GM12878 (cell line): ENCODE measurements around the gene MAML2. TPM values are rescaled to one million over a fixed set of nuclear protein-coding genes. Genes with fewer than 3 reads are reported as not detected.

Experiments used
- ATAC-seq: fragments of 200-7000 bp; cut with Tn5 transposase; 3 replicates; pipeline ENCODE4 v1.9.1; 2020; ENCODE audit warnings: mild to moderate bottlenecking, moderate library complexity
- BruUV-seq: library from RNA; stranded (reverse); fragments of 400-500 nt; replicated peaks from 2 replicates; lab custom pipeline; 2021; lab: Mats Ljungman, UMichigan
- CTCF ChIA-PET: fragments of 300-600 bp; sonication (Branson Sonifier 250); formaldehyde crosslinking; extraction: SDS; loops from one replicate; lab custom pipeline; 2021; ENCODE audit warnings: inconsistent platforms; lab: Yijun Ruan, JAX
- POLR2A ChIA-PET: fragments of 350-600 bp; formaldehyde crosslinking; extraction: SDS; loops from one replicate; lab custom pipeline; 2021; ENCODE audit warnings: inconsistent platforms; lab: Charles Lee
- RAD21 ChIA-PET: fragments of 300-600 bp; sonication (Branson Sonifier 250); formaldehyde crosslinking; loops from one replicate; lab custom pipeline; 2023; ENCODE audit warnings: antibody characterized with exemption; ENCODE audit not compliant: unreplicated experiment; lab: Charles Lee
- SMC1A ChIA-PET: fragments of 300-600 bp; sonication (Branson Sonifier 250); formaldehyde crosslinking; loops from one replicate; lab custom pipeline; 2023; ENCODE audit not compliant: unreplicated experiment, uncharacterized antibody; lab: Charles Lee
- DNase-seq: peaks from one replicate; pipeline ENCODE4 v3.0.0-alpha.2; 2011; ENCODE audit warnings: low read depth, low spot score
- FAIRE-seq: peaks from 3 replicates; lab custom pipeline; 2011; peaks lifted over from hg19 to GRCh38; lab: Jason Lieb, UNC
- H2AFZ ChIP-seq: 2 replicates; pipeline ENCODE4 v1.6.0; 2011; ENCODE audit warnings: low read depth, low read length, control low read depth; ENCODE audit not compliant: control insufficient read depth
- H3K27ac ChIP-seq: 2 replicates; pipeline ENCODE4 v1.5.1; 2011; ENCODE audit warnings: control low read depth; ENCODE audit not compliant: control insufficient read depth, insufficient read depth
- H3K27me3 ChIP-seq, 2 experiments: replicated peaks in 1 of 2; 2 replicates each; pipeline versions ENCODE4 v1.6.0 to v1.6.1; 2011; ENCODE audit warnings: low read length in 1 of 2; ENCODE audit not compliant: control insufficient read depth in 2 of 2, insufficient read depth in 2 of 2
- H3K36me3 ChIP-seq, 2 experiments: 2 replicates each; pipeline ENCODE4 v1.5.1; 2011; ENCODE audit warnings: low read length in 1 of 2; ENCODE audit not compliant: control insufficient read depth in 2 of 2, insufficient read depth in 2 of 2
- H3K4me1 ChIP-seq: 2 replicates; pipeline ENCODE4 v1.6.1; 2011; ENCODE audit warnings: mild to moderate bottlenecking, low read length, moderate library complexity, mixed read lengths; ENCODE audit not compliant: control insufficient read depth, insufficient read depth
- H3K4me2 ChIP-seq: 2 replicates; pipeline ENCODE4 v1.6.0; 2011; ENCODE audit warnings: control low read depth; ENCODE audit not compliant: control insufficient read depth, insufficient read depth
- H3K4me3 ChIP-seq: fragments of 200-600 bp; sonication (generic); 2 replicates; pipeline ENCODE4 v1.5.1; 2016
- H3K79me2 ChIP-seq: 2 replicates; pipeline ENCODE4 v1.6.0; 2011; ENCODE audit warnings: low read length; ENCODE audit not compliant: control insufficient read depth, insufficient read depth
- H3K9ac ChIP-seq: 2 replicates; pipeline ENCODE4 v1.8.0; 2011; ENCODE audit warnings: low read length, control low read depth, mixed read lengths; ENCODE audit not compliant: control insufficient read depth, insufficient read depth
- H3K9me3 ChIP-seq: replicated peaks from 3 replicates; pipeline ENCODE4 v1.5.1; 2011; ENCODE audit warnings: mild to moderate bottlenecking, low read length; ENCODE audit not compliant: control insufficient read depth, insufficient read depth
- H4K20me1 ChIP-seq: 2 replicates; pipeline ENCODE4 v1.6.0; 2011; ENCODE audit not compliant: control insufficient read depth, insufficient read depth
- HDAC2 ChIP-seq: fragments of 200-600 bp; sonication (generic); IDR thresholded peaks from 2 replicates; pipeline ENCODE4 v1.6.1; 2017
- MYC ChIP-seq: IDR thresholded peaks from 2 replicates; pipeline ENCODE4 v1.6.1; 2011; ENCODE audit warnings: mild to moderate bottlenecking, low read length, moderate library complexity, inconsistent platforms; ENCODE audit not compliant: insufficient read depth, insufficient replicate concordance, insufficient read length, severe bottlenecking
- NFIC ChIP-seq: IDR thresholded peaks from 2 replicates; pipeline ENCODE4 v1.6.1; 2012; ENCODE audit warnings: low read depth, mild to moderate bottlenecking, inconsistent platforms, low read length, moderate library complexity
- NFXL1 ChIP-seq: fragments of 450-650 bp; IDR thresholded peaks from 2 replicates; pipeline ENCODE4 v1.6.1; 2017; ENCODE audit warnings: antibody characterized with exemption, mild to moderate bottlenecking, borderline replicate concordance
- TBL1XR1 ChIP-seq: IDR thresholded peaks from 2 replicates; pipeline ENCODE4 v1.6.1; 2012; ENCODE audit warnings: low read depth, low read length, improper control_type of control experiment
- TCF3 ChIP-seq: IDR thresholded peaks from 2 replicates; pipeline ENCODE4 v1.6.1; 2012; ENCODE audit warnings: low read depth, mild to moderate bottlenecking, low read length, borderline replicate concordance; ENCODE audit not compliant: insufficient read depth
- WGBS: methylation state at CpG from one replicate; pipeline ENCODE4 v1.1.6; 2016; ENCODE audit warnings: low lambda C conversion rate; ENCODE audit not compliant: insufficient replicate concordance, insufficient coverage; ENCODE audit errors: missing lambda C conversion rate; 5-methylcytosine and 5-hydroxymethylcytosine counted together
- in situ Hi-C: fragments of 300-500 bp; cut with MboI; formaldehyde crosslinking; loops from 9 replicates; pipeline ENCODE4 v1.14.3; 2018; ENCODE audit warnings: mixed read lengths
- intact Hi-C: fragments of 100-400 bp; cut with micrococcal nuclease; formaldehyde crosslinking; loops from one replicate; pipeline ENCODE4 v1.14.2; 2022; ENCODE audit not compliant: unreplicated experiment
- polyA plus RNA-seq, 11 experiments: library from polyadenylated mRNA; depleted of rRNA in 4 of 11; unstranded in 6 of 11; stranded (reverse) in 5 of 11; fragments of >200 nt; fragmentation: Nextera tagmentation in 4 of 11; fragmentation: Illumina TruSeq in 1 of 11; extraction: Ambion mirVana in 4 of 11; extraction: Trizol in 1 of 11; gene quantifications; 1 replicate in 1 of 11; 2 replicates in 10 of 11; pipeline versions ENCODE4 v1.2.1 to v1.2.3, GENCODE V29; 2011 to 2016; ENCODE audit warnings: inconsistent platforms in 2 of 11, missing spikeins in 2 of 11, low read depth in 1 of 11
- total RNA-seq, 4 experiments: library from RNA; depleted of rRNA in 3 of 4; stranded (reverse); fragments of >200 nt in 3 of 4; fragmentation: Illumina TruSeq in 1 of 4; extraction: Trizol in 1 of 4; gene quantifications; 2 replicates each; pipeline versions ENCODE4 v1.2.1 to v1.2.3, GENCODE V29; 2013 to 2021
- TF ChIP-seq, protein P1 (sequence below): fragments of 450-650 bp; IDR thresholded peaks from 2 replicates; pipeline ENCODE4 v1.6.1; 2016; ENCODE audit warnings: mild to moderate bottlenecking
- TF ChIP-seq, protein P2 (sequence below): IDR thresholded peaks from 2 replicates; pipeline ENCODE4 v1.6.1; 2011; ENCODE audit warnings: mild to moderate bottlenecking, low read depth, low read length, moderate library complexity; ENCODE audit not compliant: insufficient replicate concordance

The MAML2 gene
- total and polyA plus RNA-seq, 10 of the 15 experiments (the other 5 are each of a cell fraction or from before 2014, with no cell fraction given) = 2.5 to 15.1 (median 12.0) TPM

DNA sequence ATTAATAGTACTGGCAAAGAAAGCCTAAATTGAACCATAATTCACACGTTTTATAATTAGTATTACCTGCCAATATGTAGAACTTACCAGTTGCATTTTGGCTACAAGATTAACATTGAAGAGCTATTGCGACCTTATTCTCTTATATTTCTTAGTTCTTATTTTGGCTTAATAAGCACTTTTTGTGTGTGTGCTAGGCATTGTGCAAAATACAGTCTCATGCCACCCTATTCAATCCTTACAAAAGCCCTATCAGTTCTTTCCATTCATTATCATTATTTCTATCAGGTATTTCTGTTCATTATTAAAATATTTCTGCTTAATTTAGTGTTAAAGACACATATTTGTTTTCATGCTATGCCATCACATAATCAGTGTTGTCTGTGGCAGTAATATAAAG is 41.2 kb downstream of the MAML2 start:
- Histone ChIP-seq H3K27ac (no peak overlapping the region), H3K9me3 (no peaks in the 10 kb centered on the region), H4K20me1 (no peaks in the 10 kb centered on the region; the same call in 1 of the 2 replicates), H3K36me3 (0 out of 4 replicates have a peak, but pooled peaks cover 0 to 3% of the 10 kb centered on the region in 2 experiments), H3K9ac (no peak overlapping the region), H2AFZ (no peak overlapping the region), H3K4me1 (no peaks in the 10 kb centered on the region; the same call in 1 of the 2 replicates), H3K4me3 (no peak overlapping the region), H3K27me3 (no peaks in the 10 kb centered on the region), H3K79me2 (peaks cover 41% of the 10 kb centered on the region), H3K4me2 (no peak overlapping the region)
- FAIRE-seq = no peak
- ChIA-PET RAD21 (no interaction called here), CTCF (no interaction called here), SMC1A (interaction anchor here (10.4 kb wide), 1 partner anchor 37 kb away, joined by 101 read pairs; the partner anchor contains the start of gene MAML2), POLR2A (no interaction called here)
- in situ Hi-C loops = no loop called here
- TF ChIP-seq NFXL1 (no peak), NFIC (no peak), HDAC2 (no peak)
- DNase-seq = no peak
- intact Hi-C loops = no loop called here
- no peak for ATAC-seq
- BruUV-seq = no TSS peak
- 68% methylated on average over 2 of the region's 2 CpGs for WGBS

DNA sequence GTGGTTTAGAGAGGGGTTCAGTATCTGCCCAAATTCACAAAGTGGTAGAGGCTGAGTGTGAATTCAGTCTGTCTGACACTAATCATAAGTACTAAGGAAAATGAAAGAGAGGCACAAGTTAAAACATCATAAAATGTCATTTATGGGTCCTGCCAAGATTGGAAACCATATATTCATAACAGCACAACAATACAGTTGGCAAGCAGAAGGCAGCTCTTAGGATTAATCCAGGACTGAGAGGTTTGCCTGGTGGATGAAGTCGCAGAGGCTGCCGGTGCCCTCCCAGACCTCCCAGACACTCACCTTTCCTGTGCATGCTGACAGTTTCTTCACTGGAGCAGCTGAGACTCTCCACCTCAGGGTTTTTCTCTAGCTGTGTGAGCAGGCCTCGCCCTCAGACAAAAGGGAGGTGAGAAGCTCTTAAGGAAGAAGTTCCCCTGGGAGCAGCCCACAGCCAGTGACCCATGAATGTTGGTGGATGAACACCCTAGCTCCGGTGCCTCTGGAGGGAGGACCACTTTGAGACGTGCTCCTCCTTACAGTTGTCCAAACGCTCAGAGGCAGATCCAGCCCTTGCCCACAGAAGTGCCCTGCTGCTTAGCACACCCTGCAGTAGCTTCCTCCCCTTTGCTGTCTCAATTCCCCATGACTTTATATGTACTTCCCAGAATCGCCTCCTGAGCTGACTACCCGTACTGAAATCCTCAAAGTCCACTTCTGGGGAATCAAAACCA is 43.7 kb downstream of the MAML2 start:
- no peak overlapping the region for H2AFZ ChIP-seq
- no peak overlapping the region for H3K27ac ChIP-seq
- intact Hi-C loops (no loop called here), in situ Hi-C loops (no loop called here)
- SMC1A ChIA-PET = interaction anchor here (0.7 to 10.4 kb wide), 7 partner anchors 10 to 43 kb away, joined by 3 to 101 read pairs (median 5); partner anchors contain the start of gene MAML2
- H3K9me3 ChIP-seq = no peaks in the 10 kb centered on the region
- CTCF ChIA-PET = interaction anchor here (0.6 to 1.7 kb wide), 6 partner anchors 11 to 546 kb away, joined by 3 to 5 read pairs (median 3); no protein-coding TSS in a partner anchor
- H3K36me3 ChIP-seq = 0 out of 4 replicates have a peak, but pooled peaks cover 0 to 3% of the 10 kb centered on the region in 2 experiments
- peak; percentile 62 for ATAC-seq
- DNase-seq = no peak
- RAD21 ChIA-PET = interaction anchor here (1.2 to 1.5 kb wide), 2 partner anchors 9 to 44 kb away, joined by 3 to 4 read pairs; partner anchors contain the start of gene MAML2
- peak; percentile 41 for FAIRE-seq
- no peak overlapping the region for H3K4me3 ChIP-seq
- no peaks in the 10 kb centered on the region for H3K27me3 ChIP-seq
- no peaks in the 10 kb centered on the region for H4K20me1 ChIP-seq
- peaks cover 40% of the 10 kb centered on the region for H3K79me2 ChIP-seq
- H3K4me2 ChIP-seq = no peak overlapping the region; the same call in 1 of the 2 replicates
- no TSS peak for BruUV-seq
- H3K9ac ChIP-seq = no peak overlapping the region
- 93% methylated on average over 8 of the region's 8 CpGs for WGBS
- POLR2A ChIA-PET = interaction anchor here (0.6 to 0.7 kb wide), 2 partner anchors 22 to 57 kb away, joined by 3 to 4 read pairs; no protein-coding TSS in a partner anchor
- H3K4me1 ChIP-seq = peaks cover 10% of the 10 kb centered on the region
- TF ChIP-seq TBL1XR1 = no peak
- TF ChIP-seq, protein P1, sequence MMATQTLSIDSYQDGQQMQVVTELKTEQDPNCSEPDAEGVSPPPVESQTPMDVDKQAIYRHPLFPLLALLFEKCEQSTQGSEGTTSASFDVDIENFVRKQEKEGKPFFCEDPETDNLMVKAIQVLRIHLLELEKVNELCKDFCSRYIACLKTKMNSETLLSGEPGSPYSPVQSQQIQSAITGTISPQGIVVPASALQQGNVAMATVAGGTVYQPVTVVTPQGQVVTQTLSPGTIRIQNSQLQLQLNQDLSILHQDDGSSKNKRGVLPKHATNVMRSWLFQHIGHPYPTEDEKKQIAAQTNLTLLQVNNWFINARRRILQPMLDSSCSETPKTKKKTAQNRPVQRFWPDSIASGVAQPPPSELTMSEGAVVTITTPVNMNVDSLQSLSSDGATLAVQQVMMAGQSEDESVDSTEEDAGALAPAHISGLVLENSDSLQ = no peak
- TF ChIP-seq MYC = no peak
- TF ChIP-seq, protein P2, sequence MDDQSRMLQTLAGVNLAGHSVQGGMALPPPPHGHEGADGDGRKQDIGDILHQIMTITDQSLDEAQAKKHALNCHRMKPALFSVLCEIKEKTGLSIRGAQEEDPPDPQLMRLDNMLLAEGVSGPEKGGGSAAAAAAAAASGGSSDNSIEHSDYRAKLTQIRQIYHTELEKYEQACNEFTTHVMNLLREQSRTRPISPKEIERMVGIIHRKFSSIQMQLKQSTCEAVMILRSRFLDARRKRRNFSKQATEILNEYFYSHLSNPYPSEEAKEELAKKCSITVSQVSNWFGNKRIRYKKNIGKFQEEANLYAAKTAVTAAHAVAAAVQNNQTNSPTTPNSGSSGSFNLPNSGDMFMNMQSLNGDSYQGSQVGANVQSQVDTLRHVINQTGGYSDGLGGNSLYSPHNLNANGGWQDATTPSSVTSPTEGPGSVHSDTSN = no peak
- no peak for TF ChIP-seq TCF3
